GM19035 (cell line): ENCODE data around the gene PLCH1.

ENCODE experiments used
- ATAC-seq: cut with Tn5 transposase; IDR thresholded peaks from one replicate; pipeline ENCODE4 v1.9.1; 2021; ENCODE audit not compliant: unreplicated experiment

Gene PLCH1

DNA sequence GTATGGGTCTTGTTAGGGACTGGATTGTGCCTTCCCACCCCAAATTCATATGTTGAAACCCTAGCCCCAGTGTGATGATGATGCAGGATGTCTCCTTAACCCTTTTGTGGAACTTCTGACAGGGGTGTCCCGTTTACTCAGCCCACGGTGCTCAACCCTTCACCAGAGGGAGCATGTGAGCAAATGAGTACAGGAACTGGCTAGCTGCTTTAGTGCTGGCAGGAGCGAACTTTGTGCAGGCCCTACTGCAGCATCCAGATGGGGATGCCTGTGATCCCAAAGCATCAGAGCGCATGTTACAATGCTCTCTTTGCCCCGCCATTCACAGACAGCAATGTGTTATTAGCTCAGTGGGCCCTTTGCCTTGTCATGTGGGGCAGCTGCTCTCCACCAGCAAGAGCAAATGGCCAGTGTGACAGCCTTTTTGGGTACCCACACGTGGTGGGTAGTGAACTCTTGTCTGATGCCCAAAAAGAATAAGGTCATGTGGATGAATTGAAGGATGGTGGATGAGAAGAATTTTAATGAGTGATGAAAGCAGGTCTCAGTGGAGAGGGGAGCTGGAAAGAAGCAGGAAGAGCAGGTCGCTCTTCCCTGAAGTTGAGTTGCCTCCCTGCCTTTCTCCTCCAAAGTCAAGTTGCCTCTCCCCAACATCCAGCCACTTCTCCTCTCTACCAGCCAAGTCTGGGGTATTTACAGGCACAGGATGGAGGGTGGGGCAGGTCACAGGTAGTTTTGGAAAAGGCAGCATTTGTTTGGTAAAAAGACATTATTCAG lies 388.1 kb downstream of the PLCH1 start:
- no peak for ATAC-seq

- no peak for ATAC-seq
Observed at GRCh38 chr3:155354658-155355057, 390.2 kb downstream of the PLCH1 start.

DNA sequence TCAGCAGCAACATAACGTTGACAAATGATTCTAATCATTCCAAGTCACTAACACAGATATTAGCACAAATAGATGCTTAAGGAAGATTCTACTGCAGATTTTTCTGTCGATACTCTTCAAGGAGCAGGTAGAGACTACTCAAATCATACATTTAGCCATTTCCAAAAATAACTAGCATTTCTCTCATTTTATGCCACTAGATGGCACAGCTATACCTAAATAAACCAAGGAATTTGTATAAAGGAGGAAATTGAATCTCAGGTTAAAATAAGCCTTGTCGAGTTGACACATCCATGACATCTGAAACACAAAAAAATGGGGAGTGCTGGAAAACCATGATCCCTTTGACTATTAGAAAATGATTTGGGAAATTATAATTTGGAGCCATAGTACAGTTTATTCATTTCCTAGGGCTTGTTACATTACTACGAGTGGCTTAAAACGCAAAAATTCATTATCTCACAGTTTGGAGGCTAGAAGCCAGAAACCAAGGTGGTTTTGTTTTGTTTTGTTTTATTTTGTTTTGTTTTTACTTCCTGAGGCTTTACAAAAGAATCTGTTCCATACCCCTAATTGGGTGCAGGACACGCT lies 391.9 kb downstream of the PLCH1 start:
- no peak for ATAC-seq

- no peak for ATAC-seq
Observed at GRCh38 chr3:155350571-155350970, 394.3 kb downstream of the PLCH1 start.

- no peak for ATAC-seq
Observed at GRCh38 chr3:155347901-155348300, 397.0 kb downstream of the PLCH1 start.

DNA sequence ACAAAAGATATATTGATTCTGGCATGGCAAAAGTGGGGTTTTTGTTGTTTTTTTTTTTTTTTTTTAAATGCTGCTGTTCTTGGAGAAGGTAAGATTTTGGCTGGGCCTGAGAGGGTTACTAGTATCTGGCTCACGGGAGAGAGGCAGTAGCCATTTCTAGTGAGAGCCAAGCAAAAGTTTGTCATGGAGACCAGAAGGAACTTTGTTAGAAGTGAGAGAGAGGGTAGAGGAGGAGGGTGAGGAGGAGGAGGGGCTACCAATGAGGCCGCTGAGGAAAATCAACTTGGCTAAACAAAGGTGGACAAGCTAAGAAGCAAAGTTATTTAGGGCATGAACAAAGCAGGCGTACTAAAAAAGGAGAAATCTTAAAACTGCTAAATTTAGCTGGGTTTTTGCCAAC lies 402.5 kb downstream of the PLCH1 start:
- ATAC-seq, result no peak

DNA sequence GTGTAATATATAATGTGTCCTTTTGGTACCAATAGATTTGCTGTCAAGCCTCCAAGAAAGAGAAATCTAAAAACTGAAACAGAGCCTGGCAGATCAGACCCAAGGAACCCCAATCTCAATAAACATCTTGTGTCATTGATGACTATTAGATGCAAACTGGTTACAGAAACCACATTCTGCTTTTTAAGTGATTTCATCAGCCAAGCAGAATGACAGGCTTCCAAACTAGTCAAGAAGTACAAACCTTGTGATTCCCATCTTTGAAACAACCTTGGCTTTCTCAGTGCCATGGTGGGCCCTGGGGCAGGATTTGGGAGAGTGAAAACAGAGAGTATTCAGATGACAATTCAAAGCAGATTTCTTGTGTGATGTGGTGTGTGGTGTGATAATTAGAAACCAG lies 405.8 kb downstream of the PLCH1 start:
- ATAC-seq, result no peak

DNA sequence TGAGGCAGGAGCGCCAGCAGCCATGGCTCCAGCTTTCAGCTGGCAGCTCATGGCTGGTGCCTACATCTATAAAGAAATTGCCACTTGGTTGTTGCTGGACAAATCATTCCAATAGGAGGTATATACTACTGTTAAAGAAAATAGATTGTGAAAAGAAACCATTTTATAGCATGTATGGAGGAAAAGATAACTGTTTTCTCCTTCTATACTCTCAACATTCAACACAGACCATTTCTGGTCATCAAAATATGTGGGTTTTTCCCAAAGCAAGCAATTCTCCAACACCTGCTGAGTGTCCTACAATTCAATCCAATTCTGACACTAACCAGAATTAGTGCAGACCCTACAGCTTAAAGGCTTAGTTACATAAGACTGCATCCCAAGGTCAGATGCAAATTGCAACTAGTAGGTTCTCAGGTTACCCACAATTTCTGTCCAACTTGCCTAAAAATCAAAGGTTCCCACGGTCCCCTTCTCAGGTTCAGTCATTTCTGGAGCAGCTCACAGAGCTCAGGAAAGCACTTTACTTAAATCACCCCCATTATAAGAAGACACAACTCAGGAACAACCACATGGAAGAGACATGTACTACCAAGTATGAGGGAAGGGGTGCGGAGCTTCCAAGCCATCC lies 409.0 kb downstream of the PLCH1 start:
- peak; percentile 44 for ATAC-seq

GRCh38 chr3:155334914-155335723 lies 409.8 kb downstream of the PLCH1 start:
- peak; percentile 93 for ATAC-seq

DNA sequence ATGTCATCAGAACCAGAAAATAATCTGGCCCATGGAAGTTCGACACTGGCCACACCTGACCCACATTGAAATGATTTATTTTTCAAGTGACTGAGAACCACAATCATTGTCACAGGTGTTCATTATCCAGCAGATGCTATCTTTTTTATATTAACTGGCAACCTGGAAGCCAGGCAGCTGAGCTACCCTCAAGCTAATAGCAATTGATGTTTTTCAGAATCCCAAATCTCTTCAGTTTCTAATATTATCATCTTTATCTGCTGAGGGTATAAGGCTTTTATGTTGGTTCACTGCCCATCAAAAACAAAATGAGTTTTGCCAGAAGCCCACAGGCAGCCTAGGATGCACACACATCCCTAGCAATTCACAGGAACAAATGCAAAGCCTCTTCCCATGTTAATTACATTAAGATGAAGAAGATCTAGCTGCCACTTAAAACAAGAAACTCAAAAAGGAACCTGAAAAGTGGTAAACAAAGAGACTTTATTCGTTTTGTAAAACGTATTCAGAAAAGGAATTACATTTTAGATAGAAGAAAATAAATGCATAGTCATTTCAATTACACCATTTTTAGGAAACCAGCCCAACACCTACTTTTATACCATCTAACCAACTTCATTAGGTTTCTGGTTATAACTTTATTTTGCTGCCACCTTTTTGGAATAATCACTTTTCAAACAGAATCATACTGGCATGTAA lies 410.5 kb downstream of the PLCH1 start:
- no peak for ATAC-seq

DNA sequence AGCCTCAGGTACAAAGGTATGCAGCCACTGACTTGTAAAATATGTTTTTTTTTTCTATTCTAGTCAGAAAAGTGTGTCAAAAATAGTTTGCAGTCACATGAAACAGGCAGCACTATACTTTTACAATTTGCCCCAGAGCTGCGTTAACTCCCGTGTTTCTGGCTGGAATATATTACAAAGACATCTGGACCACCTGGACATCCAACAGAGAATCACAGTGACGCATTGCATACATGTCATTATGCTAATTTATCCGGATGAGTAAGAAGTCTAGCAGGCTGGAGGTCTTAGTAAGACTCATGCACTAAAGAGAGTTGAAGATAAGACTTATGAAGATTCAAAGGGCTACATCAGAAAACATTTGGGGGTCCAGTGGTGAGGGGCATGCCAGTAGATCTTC lies 412.2 kb downstream of the PLCH1 start:
- ATAC-seq, result no peak

GRCh38 chr3:155331078-155331477 lies 413.8 kb downstream of the PLCH1 start:
- ATAC-seq, result no peak

DNA sequence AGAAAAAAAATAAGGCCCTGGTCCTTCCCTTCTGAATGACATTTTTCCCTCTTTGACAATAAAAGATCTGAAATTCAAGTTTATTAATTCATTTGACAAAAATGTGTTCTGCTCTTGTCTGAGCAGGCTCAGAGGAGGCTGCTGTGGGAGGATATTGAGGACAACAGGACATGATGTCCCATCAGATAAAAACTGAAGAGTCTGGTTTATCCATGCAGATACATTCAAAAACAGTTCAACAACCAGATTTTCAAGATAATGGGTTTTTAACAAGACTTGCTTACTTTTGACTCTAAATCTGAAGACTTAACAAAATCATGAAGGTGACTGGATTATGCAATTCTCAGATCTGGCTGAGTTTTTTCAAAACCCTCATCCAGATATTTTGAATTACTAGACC lies 414.5 kb downstream of the PLCH1 start:
- ATAC-seq, result no peak

GRCh38 chr3:155329513-155330048 lies 415.3 kb downstream of the PLCH1 start:
- no peak for ATAC-seq

- ATAC-seq, result no peak
Observed at GRCh38 chr3:155327871-155328270, 417.0 kb downstream of the PLCH1 start.

GRCh38 chr3:155327430-155327829 lies 417.4 kb downstream of the PLCH1 start:
- no peak for ATAC-seq

DNA sequence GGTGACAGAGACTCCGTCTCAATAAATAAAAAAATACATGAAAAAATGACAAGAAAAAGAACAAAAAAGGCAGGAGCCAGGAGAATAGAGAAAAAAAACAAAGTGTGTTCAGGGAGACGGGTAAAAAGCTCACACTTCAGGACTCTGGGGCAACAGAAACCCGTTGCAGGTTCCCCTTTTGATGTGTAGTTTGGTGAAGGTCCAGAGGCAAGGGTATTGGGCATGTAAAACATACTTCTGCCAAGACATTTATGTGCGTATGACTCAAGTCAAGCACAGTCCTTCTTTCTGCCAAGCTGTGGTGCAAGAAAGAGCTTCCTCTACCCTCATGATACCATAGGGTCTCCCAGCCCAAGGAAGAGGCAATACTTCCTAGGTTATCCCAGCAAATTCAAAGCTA lies 418.0 kb downstream of the PLCH1 start:
- no peak for ATAC-seq

DNA sequence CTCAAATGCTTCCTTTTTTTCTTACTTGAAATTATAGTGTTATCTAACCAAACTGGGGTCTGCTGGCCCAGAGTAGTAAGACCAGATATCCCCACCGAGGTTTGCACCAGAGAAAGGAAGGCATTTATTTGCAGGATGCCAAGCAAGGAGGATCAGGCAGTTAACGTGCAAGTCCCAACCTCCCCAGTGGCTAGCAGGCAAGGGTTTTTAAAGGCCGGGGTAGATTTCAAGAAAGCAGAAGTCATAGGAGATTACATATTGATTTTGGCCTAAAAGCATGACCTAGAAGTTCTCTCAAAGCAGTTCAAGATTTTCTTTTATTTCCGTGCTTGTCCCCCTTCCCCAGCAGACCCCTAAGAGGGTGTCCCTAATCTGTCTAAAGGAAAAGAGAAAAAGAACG lies 418.6 kb downstream of the PLCH1 start:
- ATAC-seq, result no peak
